A549 (cell line): ENCODE measurements around the gene NMRK1. TPM values are rescaled to one million over a fixed set of nuclear protein-coding genes. Genes with fewer than 3 reads are reported as not detected.

Experiments
- ATAC-seq, 2 experiments: fragments of 200-7000 bp in 1 of 2; fragments of >200 bp in 1 of 2; cut with Nextera tagmentation in 1 of 2; cut with Tn5 transposase in 1 of 2; 3 replicates each; pipeline versions ENCODE4 v1.8.0 to v1.9.1; 2018 to 2020; ENCODE audit warnings: mild to moderate bottlenecking in 1 of 2, moderate library complexity in 1 of 2
- CTCF ChIA-PET: fragments of 300-600 bp; sonication (Branson Sonifier 250); formaldehyde crosslinking; extraction: SDS; loops from one replicate; lab custom pipeline; 2021; ENCODE audit warnings: antibody characterized with exemption, inconsistent platforms; lab: Yijun Ruan, JAX
- POLR2A ChIA-PET: fragments of 350-600 bp; formaldehyde crosslinking; extraction: SDS; loops from one replicate; lab custom pipeline; 2021; ENCODE audit warnings: antibody characterized with exemption, inconsistent platforms; lab: Yijun Ruan, JAX
- DNase-seq, 2 experiments: peaks; one replicate each; pipeline versions ENCODE4 v3.0.0 to v3.0.0-alpha.2; 2011 to 2016; ENCODE audit warnings: low read depth in 1 of 2, low spot score in 1 of 2
- FAIRE-seq: peaks from 2 replicates; lab custom pipeline; 2011; peaks lifted over from hg19 to GRCh38; lab: Jason Lieb, UNC
- H3K27ac ChIP-seq, 2 experiments: fragments of >200 bp; sonication (Bioruptor Twin); formaldehyde crosslinking; 3 replicates each; pipeline ENCODE4 v1.5.1; 2016 to 2017
- H3K4me1 ChIP-seq: fragments of >200 bp; sonication (Bioruptor Twin); formaldehyde crosslinking; 3 replicates; pipeline ENCODE4 v1.6.1; 2016
- H3K4me2 ChIP-seq: fragments of >200 bp; sonication (Bioruptor Twin); formaldehyde crosslinking; 3 replicates; pipeline ENCODE4 v1.6.1; 2016
- H3K4me3 ChIP-seq: fragments of >200 bp; sonication (Bioruptor Twin); formaldehyde crosslinking; 3 replicates; pipeline ENCODE4 v1.5.1; 2016
- H3K9me3 ChIP-seq: fragments of >200 bp; sonication (Bioruptor Twin); formaldehyde crosslinking; 3 replicates; pipeline ENCODE4 v1.6.1; 2016
- BHLHE40 ChIP-seq: IDR thresholded peaks from 2 replicates; pipeline ENCODE4 v1.6.1; 2012; ENCODE audit warnings: low read depth, low read length, inconsistent platforms
- CBX2 ChIP-seq: fragments of 200-600 bp; sonication (generic); IDR thresholded peaks from 2 replicates; pipeline ENCODE4 v1.6.1; 2016; ENCODE audit warnings: low read depth, mild to moderate bottlenecking, borderline replicate concordance
- CHD2 ChIP-seq: fragments of 150-350 bp; IDR thresholded peaks from 2 replicates; pipeline ENCODE4 v1.6.1; 2014; ENCODE audit warnings: low read length; ENCODE audit not compliant: partially characterized antibody
- CTCF ChIP-seq: fragments of >200 bp; sonication (Bioruptor Twin); formaldehyde crosslinking; IDR thresholded peaks from 3 replicates; pipeline ENCODE4 v1.5.1; 2016
- E2F6 ChIP-seq: IDR thresholded peaks from 2 replicates; pipeline ENCODE4 v1.6.1; 2012; ENCODE audit warnings: low read depth, borderline replicate concordance
- ELK1 ChIP-seq: fragments of 150-350 bp; IDR thresholded peaks from 2 replicates; pipeline ENCODE4 v1.6.1; 2014; ENCODE audit warnings: low read depth, mild to moderate bottlenecking, low read length
- EP300 ChIP-seq, 2 experiments: fragments of >200 bp; sonication (Bioruptor Twin); formaldehyde crosslinking; IDR thresholded peaks; 2 replicates in 1 of 2; 3 replicates in 1 of 2; pipeline ENCODE4 v1.6.1; 2016 to 2017
- FOSB ChIP-seq: fragments of 250-450 bp; sonication (Bioruptor Pico); IDR thresholded peaks from 2 replicates; pipeline ENCODE4 v1.5.0; 2020; ENCODE audit warnings: mild to moderate bottlenecking, moderate library complexity
- GATA3 ChIP-seq: IDR thresholded peaks from 2 replicates; pipeline ENCODE4 v1.6.1; 2012; ENCODE audit warnings: borderline replicate concordance
- HOXA7 ChIP-seq: fragments of 250-450 bp; sonication (Bioruptor Pico); IDR thresholded peaks from 2 replicates; pipeline ENCODE4 v1.5.0; 2020; ENCODE audit warnings: mild to moderate bottlenecking, moderate library complexity
- HOXB5 ChIP-seq: fragments of 250-450 bp; sonication (Bioruptor Pico); IDR thresholded peaks from 2 replicates; pipeline ENCODE4 v1.5.0; 2020; ENCODE audit warnings: mild to moderate bottlenecking, moderate library complexity
- JUN ChIP-seq, 2 experiments: fragments of >200 bp; sonication (Bioruptor Twin); formaldehyde crosslinking; IDR thresholded peaks; 2 replicates in 1 of 2; 3 replicates in 1 of 2; pipeline ENCODE4 v1.6.1; 2016 to 2017
- JUNB ChIP-seq: fragments of >200 bp; sonication (Bioruptor Twin); formaldehyde crosslinking; IDR thresholded peaks from 2 replicates; pipeline ENCODE4 v1.6.1; 2016
- MAX ChIP-seq: IDR thresholded peaks from 2 replicates; pipeline ENCODE4 v1.6.1; 2012
- MYC ChIP-seq: IDR thresholded peaks from 2 replicates; pipeline ENCODE4 v1.6.1; 2012; ENCODE audit warnings: mild to moderate bottlenecking, inconsistent platforms, low read length, improper control_type of control experiment, borderline replicate concordance
- NPAS2 ChIP-seq: fragments of 250-450 bp; sonication (Bioruptor Pico); IDR thresholded peaks from 2 replicates; pipeline ENCODE4 v1.8.0; 2022; ENCODE audit warnings: mild to moderate bottlenecking, moderate library complexity, borderline replicate concordance
- NR3C1 ChIP-seq: fragments of >200 bp; sonication (Bioruptor Twin); formaldehyde crosslinking; IDR thresholded peaks from 3 replicates; pipeline ENCODE4 v1.6.1; 2017
- PBX3 ChIP-seq: IDR thresholded peaks from 2 replicates; pipeline ENCODE4 v1.6.1; 2012
- POLR2AphosphoS2 ChIP-seq: conservative IDR thresholded peaks from 2 replicates; pipeline ENCODE4 v1.6.1; 2012; ENCODE audit warnings: low read length, improper control_type of control experiment, inconsistent platforms
- RAD21 ChIP-seq, 2 experiments: fragments of >200 bp in 1 of 2; sonication (Bioruptor Twin) in 1 of 2; formaldehyde crosslinking in 1 of 2; IDR thresholded peaks in 1 of 2; conservative IDR thresholded peaks in 1 of 2; 2 replicates in 1 of 2; 3 replicates in 1 of 2; pipeline ENCODE4 v1.6.1; 2012 to 2018; ENCODE audit warnings: inconsistent platforms in 1 of 2
- RFX5 ChIP-seq: fragments of 450-650 bp; IDR thresholded peaks from 2 replicates; pipeline ENCODE4 v1.7.1; 2014; ENCODE audit warnings: antibody characterized with exemption, mild to moderate bottlenecking, moderate library complexity
- SMC3 ChIP-seq: fragments of >200 bp; sonication (Bioruptor Twin); formaldehyde crosslinking; IDR thresholded peaks from 3 replicates; pipeline ENCODE4 v1.6.1; 2018; ENCODE audit warnings: inconsistent platforms
- SREBF2 ChIP-seq: fragments of 450-650 bp; IDR thresholded peaks from 2 replicates; pipeline ENCODE4 v1.6.1; 2014; ENCODE audit warnings: mild to moderate bottlenecking, moderate library complexity
- TP53 ChIP-seq: fragments of 250-450 bp; sonication (Bioruptor Pico); IDR thresholded peaks from 2 replicates; pipeline ENCODE4 v1.5.0; 2021; ENCODE audit warnings: mild to moderate bottlenecking, moderate library complexity
- ZC3H11A ChIP-seq: fragments of 450-650 bp; IDR thresholded peaks from 2 replicates; pipeline ENCODE4 v1.6.1; 2014; ENCODE audit warnings: antibody characterized with exemption, mild to moderate bottlenecking
- ZFP36 ChIP-seq: fragments of 450-650 bp; IDR thresholded peaks from 2 replicates; pipeline ENCODE4 v1.6.1; 2014; ENCODE audit warnings: borderline replicate concordance; ENCODE audit not compliant: partially characterized antibody
- ZSCAN20 ChIP-seq: fragments of 250-450 bp; sonication (Bioruptor Pico); IDR thresholded peaks from 2 replicates; pipeline ENCODE4 v1.8.0; 2022; ENCODE audit warnings: mild to moderate bottlenecking, moderate library complexity
- WGBS: methylation state at CpG from one replicate; pipeline ENCODE4 v1.1.6; 2017; ENCODE audit errors: missing lambda C conversion rate; 5-methylcytosine and 5-hydroxymethylcytosine counted together
- polyA plus RNA-seq, 4 experiments: library from polyadenylated mRNA; depleted of rRNA in 3 of 4; stranded (reverse); fragments of >200 nt; fragmentation: RNase III in 1 of 4; extraction: RNeasy Plus Mini Kit Qiagen cat#74134 plus additional on column Dnase treatment in 1 of 4; gene quantifications; 2 replicates in 3 of 4; 3 replicates in 1 of 4; pipeline ENCODE4 v1.2.3, GENCODE V29; 2011 to 2017

The NMRK1 gene
- polyA plus RNA-seq, 2 of the 4 experiments (the other 2 are of a cell fraction), result 7.6 to 10.5 TPM

- no peak for ATAC-seq
- WGBS, result 51% methylated on average over 5 of the region's 5 CpGs
- H3K9me3 ChIP-seq, result no peaks in the 10 kb centered on the region
- FAIRE-seq, result no peak
- no peak overlapping the region for H3K27ac ChIP-seq
- H3K4me2 ChIP-seq, result no peak overlapping the region
- ChIA-PET CTCF (interaction anchor here (1.0 kb wide), 1 partner anchor 13 kb away, joined by 3 read pairs; no protein-coding TSS in a partner anchor), POLR2A (no interaction called here)
- no peak overlapping the region for H3K4me3 ChIP-seq
- H3K4me1 ChIP-seq, result no peaks in the 10 kb centered on the region
- DNase-seq, result no peak
- TF ChIP-seq PBX3 (no peak), RFX5 (no peak), HOXB5 (no peak), JUN (IDR thresholded peaks at IDR 0.05) (no peak), EP300 (IDR thresholded peaks at IDR 0.05) (no peak), CBX2 (no peak), E2F6 (no peak), HOXA7 (no peak), ZSCAN20 (CRISPR knock-in tag) (no peak), SMC3 (no peak), RAD21 (conservative IDR thresholded peaks at IDR 0.05 in 1 of 2, IDR thresholded peaks at IDR 0.05 in 1 of 2) (no peak), ZC3H11A (no peak), SREBF2 (no peak), MAX (no peak), CTCF (no peak), CHD2 (no peak), NPAS2 (CRISPR knock-in tag) (no peak)
Observed at GRCh38 chr9:75130621-75131230, 42.8 kb upstream of the NMRK1 start.

- H3K4me2 ChIP-seq, result no peak overlapping the region
- DNase-seq, result no peak
- POLR2A ChIA-PET, result no interaction called here
- TF ChIP-seq E2F6 (no peak), CHD2 (no peak), JUNB (no peak), SMC3 (no peak), POLR2AphosphoS2 (no peak), FOSB (CRISPR knock-in tag) (no peak), TP53 (CRISPR knock-in tag) (no peak), ZFP36 (no peak), MYC (no peak), ELK1 (no peak), ZC3H11A (no peak), BHLHE40 (no peak), GATA3 (no peak), NR3C1 (no peak), RFX5 (no peak)
- TF ChIP-seq, all 56 proteins: peak for 0
- Histone ChIP-seq H3K4me1 (no peaks in the 10 kb centered on the region), H3K9me3 (no peaks in the 10 kb centered on the region), H3K4me3 (no peak overlapping the region), H3K27ac (no peak overlapping the region)
- FAIRE-seq, result no peak
- no peak for ATAC-seq
- 91% methylated on average over 5 of the region's 5 CpGs for WGBS
- CTCF ChIA-PET, result interaction anchor here (1.0 kb wide), 1 partner anchor 14 kb away, joined by 3 read pairs; no protein-coding TSS in a partner anchor
Observed at GRCh38 chr9:75130172-75130571, 42.2 kb upstream of the NMRK1 start.
